SJCRH30 (cell line): Measurements from ENCODE around the gene OGFRL1. TPM values are rescaled to one million over a fixed set of nuclear protein-coding genes. Genes with fewer than 3 reads are reported as not detected.

Experiments used
- DNase-seq, 2 experiments: peaks; one replicate each; pipeline ENCODE4 v3.0.0-alpha.2; 2015 to 2020
- H3K27ac ChIP-seq: fragments of 250-450 bp; sonication (Bioruptor Pico); 2 replicates; pipeline ENCODE4 v1.5.1; 2020; ENCODE audit warnings: mild to moderate bottlenecking, moderate library complexity
- H3K27me3 ChIP-seq: fragments of 250-450 bp; sonication (Bioruptor Pico); 2 replicates; pipeline ENCODE4 v1.5.1; 2020; ENCODE audit warnings: mild to moderate bottlenecking, moderate library complexity
- H3K36me3 ChIP-seq: fragments of 250-450 bp; sonication (Bioruptor Pico); 2 replicates; pipeline ENCODE4 v1.5.1; 2020; ENCODE audit warnings: mild to moderate bottlenecking, moderate library complexity
- H3K4me1 ChIP-seq: fragments of 250-450 bp; sonication (Bioruptor Pico); 2 replicates; pipeline ENCODE4 v1.5.1; 2020; ENCODE audit warnings: mild to moderate bottlenecking, moderate library complexity
- H3K4me3 ChIP-seq: fragments of 250-450 bp; sonication (Bioruptor Pico); 2 replicates; pipeline ENCODE4 v1.5.1; 2020; ENCODE audit warnings: mild to moderate bottlenecking, moderate library complexity
- H3K9me3 ChIP-seq: fragments of 250-450 bp; sonication (Bioruptor Pico); replicated peaks from 2 replicates; pipeline ENCODE4 v1.5.1; 2020; ENCODE audit warnings: mild to moderate bottlenecking, moderate library complexity
- total RNA-seq: library from RNA; depleted of rRNA; stranded (reverse); fragments of >200 nt; shearing (Covaris generic); gene quantifications from 2 replicates; pipeline ENCODE4 v1.2.3, GENCODE V29; 2014; rRNA removed

OGFRL1 gene
- total RNA-seq = 14.3 and 18.6 TPM in 2 replicates

GRCh38 chr6:71288228-71289038, at the start of gene OGFRL1:
TSS of gene OGFRL1 (plus strand) at chr6:71288811. CDS start at chr6:71288937, 126 bp downstream.
- Histone ChIP-seq H3K9me3 (no peaks in the 10 kb centered on the region), H3K4me1 (peaks cover 10% of the 10 kb centered on the region; the same call in 1 of the 2 replicates), H3K36me3 (no peaks in the 10 kb centered on the region), H3K27me3 (no peaks in the 10 kb centered on the region), H3K27ac (peak within 1 kb of the TSS; percentile 82), H3K4me3 (peak within 1 kb of the TSS; percentile 65)
- DNase-seq = peak; percentile 92 to 93

- H3K27ac ChIP-seq = no peak overlapping the region
- no peaks in the 10 kb centered on the region for H3K36me3 ChIP-seq
- no peaks in the 10 kb centered on the region; the same call in 1 of the 2 replicates for H3K4me1 ChIP-seq
- H3K9me3 ChIP-seq = no peaks in the 10 kb centered on the region; the same call in 1 of the 2 replicates
- DNase-seq = peak; percentile 20 to 22
- no peak overlapping the region for H3K4me3 ChIP-seq
- no peaks in the 10 kb centered on the region for H3K27me3 ChIP-seq
These were observed 48.9 kb upstream of the OGFRL1 start for GRCh38 chr6:71239694-71240093.

DNA sequence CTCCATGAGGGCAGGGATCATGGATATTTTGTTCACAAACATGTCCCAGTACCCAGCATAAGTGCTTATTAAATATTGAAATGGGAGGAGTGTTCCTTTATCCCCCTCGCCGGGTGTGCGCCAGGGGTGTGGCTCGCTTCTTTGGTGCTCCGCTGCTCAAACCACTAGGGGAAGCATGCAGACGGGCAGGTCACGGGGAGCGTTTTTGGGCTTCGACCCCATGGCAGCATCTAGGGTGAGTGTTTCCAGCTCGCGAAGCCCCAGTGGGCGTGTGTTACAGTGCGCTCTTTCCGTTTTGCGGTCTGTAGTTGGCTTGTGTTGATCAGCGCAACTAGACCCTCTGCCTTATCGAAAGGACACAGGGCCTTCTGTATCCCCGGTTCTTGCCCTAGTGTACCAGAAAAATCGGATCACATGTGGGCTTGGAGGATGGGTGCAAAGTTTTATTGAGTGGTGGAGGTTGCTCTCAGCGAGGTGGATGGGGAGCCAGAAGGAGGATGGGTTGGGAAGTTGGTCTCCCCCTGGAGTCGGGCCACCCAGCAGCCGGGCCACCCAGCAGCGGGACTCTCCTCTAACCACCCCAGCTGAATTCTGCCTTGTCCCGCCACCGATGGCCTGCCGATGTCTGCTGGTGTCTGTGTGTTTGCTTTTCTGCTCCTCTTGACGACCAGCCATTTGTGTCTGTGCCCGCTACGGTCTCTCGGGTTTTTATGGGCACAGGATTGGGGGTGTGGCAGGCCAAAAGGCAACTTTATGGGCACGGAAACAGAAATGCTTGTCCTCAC, 43.2 kb upstream of the OGFRL1 start:
- no peak overlapping the region for H3K27ac ChIP-seq
- H3K27me3 ChIP-seq = no peaks in the 10 kb centered on the region
- peaks cover 17% of the 10 kb centered on the region for H3K4me1 ChIP-seq
- no peak overlapping the region for H3K4me3 ChIP-seq
- H3K9me3 ChIP-seq = no peaks in the 10 kb centered on the region; the same call in 1 of the 2 replicates
- H3K36me3 ChIP-seq = no peaks in the 10 kb centered on the region
- DNase-seq = no peak

- H3K4me3 ChIP-seq = no peak overlapping the region
- no peaks in the 10 kb centered on the region for H3K27me3 ChIP-seq
- DNase-seq = no peak
- H3K4me1 ChIP-seq = peaks cover 21% of the 10 kb centered on the region
- no peaks in the 10 kb centered on the region for H3K36me3 ChIP-seq
- H3K9me3 ChIP-seq = no peaks in the 10 kb centered on the region; the same call in 1 of the 2 replicates
- H3K27ac ChIP-seq = no peak overlapping the region
These were observed 42.0 kb upstream of the OGFRL1 start for GRCh38 chr6:71246596-71246995.

- Histone ChIP-seq H3K27me3 (no peaks in the 10 kb centered on the region), H3K27ac (no peak overlapping the region), H3K4me3 (no peak overlapping the region), H3K36me3 (no peaks in the 10 kb centered on the region), H3K4me1 (peaks cover 21% of the 10 kb centered on the region), H3K9me3 (no peaks in the 10 kb centered on the region; the same call in 1 of the 2 replicates)
- DNase-seq = no peak
These were observed 40.3 kb upstream of the OGFRL1 start for GRCh38 chr6:71248306-71248765.

- Histone ChIP-seq H3K27ac (no peak overlapping the region), H3K4me3 (no peak overlapping the region), H3K4me1 (peaks cover 25% of the 10 kb centered on the region), H3K27me3 (no peaks in the 10 kb centered on the region), H3K9me3 (no peaks in the 10 kb centered on the region; the same call in 1 of the 2 replicates), H3K36me3 (no peaks in the 10 kb centered on the region)
- no peak for DNase-seq
These were observed 39.6 kb upstream of the OGFRL1 start for GRCh38 chr6:71248878-71249544.

GRCh38 chr6:71250099-71250602, 38.5 kb upstream of the OGFRL1 start:
- Histone ChIP-seq H3K27me3 (no peaks in the 10 kb centered on the region), H3K36me3 (no peaks in the 10 kb centered on the region), H3K9me3 (no peaks in the 10 kb centered on the region; the same call in 1 of the 2 replicates), H3K27ac (no peak overlapping the region; the same call in 1 of the 2 replicates), H3K4me3 (no peak overlapping the region), H3K4me1 (peaks cover 33% of the 10 kb centered on the region)
- no peak for DNase-seq

DNA sequence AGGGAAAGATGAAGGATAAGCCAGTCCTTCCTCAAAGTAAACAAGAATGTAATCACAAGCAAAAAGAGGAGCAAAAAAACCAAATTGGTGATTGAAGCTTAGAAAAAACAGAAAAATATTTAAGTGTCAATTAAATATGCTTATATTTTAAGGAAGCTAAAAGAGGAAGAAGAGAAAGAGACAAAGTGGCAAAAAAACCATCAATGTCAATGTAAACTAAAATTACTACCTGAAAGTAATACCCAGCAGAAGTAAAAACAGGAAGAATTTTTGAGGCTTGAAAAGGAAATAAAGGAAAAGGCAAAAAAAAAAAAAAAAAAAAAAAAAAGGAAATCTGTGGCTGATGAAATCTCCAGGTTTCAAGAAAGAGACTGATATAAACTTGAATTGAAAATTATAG, 36.2 kb upstream of the OGFRL1 start:
- no peaks in the 10 kb centered on the region for H3K27me3 ChIP-seq
- peaks cover 33% of the 10 kb centered on the region for H3K4me1 ChIP-seq
- no peaks in the 10 kb centered on the region for H3K36me3 ChIP-seq
- no peak for DNase-seq
- no peak overlapping the region for H3K27ac ChIP-seq
- no peak overlapping the region for H3K4me3 ChIP-seq
- H3K9me3 ChIP-seq = no peaks in the 10 kb centered on the region; the same call in 1 of the 2 replicates

GRCh38 chr6:71252960-71253359, 35.7 kb upstream of the OGFRL1 start:
- H3K27ac ChIP-seq = no peak overlapping the region
- no peaks in the 10 kb centered on the region for H3K27me3 ChIP-seq
- H3K9me3 ChIP-seq = no peaks in the 10 kb centered on the region; the same call in 1 of the 2 replicates
- no peaks in the 10 kb centered on the region for H3K36me3 ChIP-seq
- no peak overlapping the region for H3K4me3 ChIP-seq
- peaks cover 33% of the 10 kb centered on the region for H3K4me1 ChIP-seq
- DNase-seq = no peak

GRCh38 chr6:71254323-71254722, 34.3 kb upstream of the OGFRL1 start:
- peak; percentile 71 to 76 for DNase-seq

DNA sequence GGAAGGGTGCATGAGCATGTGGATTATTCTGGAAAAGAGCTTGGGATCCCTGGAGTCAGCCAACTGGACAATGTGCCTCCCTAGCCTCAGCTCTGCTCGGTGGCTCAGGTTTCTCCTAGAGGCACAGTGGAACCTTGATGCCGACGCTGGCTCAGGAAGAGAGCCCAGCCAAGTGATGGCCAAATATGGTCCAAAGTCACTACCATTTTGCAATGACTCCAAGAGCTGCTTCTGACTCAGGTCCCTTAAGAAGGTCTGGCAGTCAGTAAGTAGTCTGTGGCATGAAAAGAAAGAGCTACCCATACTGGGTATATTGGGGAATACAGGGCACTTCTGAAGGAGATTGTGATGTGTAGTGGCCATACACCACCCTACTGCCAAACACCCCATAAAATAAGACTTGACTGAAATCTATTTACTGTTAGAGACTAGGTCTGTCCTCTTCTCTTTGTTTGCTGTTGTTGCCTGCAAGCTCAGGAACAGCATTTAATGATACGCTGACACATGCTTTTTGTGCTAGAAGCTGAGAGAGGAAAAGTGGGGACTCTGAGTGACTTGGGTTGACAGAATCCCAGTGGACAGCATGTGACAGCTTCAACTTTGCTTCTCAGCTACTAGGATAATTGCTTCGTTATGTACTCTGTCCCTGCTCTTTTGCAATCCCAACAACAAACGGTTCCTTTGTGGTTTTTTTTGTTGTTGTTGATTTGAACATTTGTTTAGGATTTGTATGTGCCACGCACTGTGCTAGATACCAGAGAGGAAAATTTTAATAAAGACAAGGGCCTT, 30.3 kb upstream of the OGFRL1 start:
- H3K36me3 ChIP-seq = no peaks in the 10 kb centered on the region
- H3K4me3 ChIP-seq = no peak overlapping the region
- H3K27ac ChIP-seq = no peak overlapping the region
- no peak for DNase-seq
- peaks cover 12% of the 10 kb centered on the region for H3K4me1 ChIP-seq
- no peaks in the 10 kb centered on the region for H3K9me3 ChIP-seq
- no peaks in the 10 kb centered on the region for H3K27me3 ChIP-seq

More at GRCh38 chr6:71254323-71254722, 34.3 kb upstream of the OGFRL1 start:
- Histone ChIP-seq H3K36me3 (no peaks in the 10 kb centered on the region), H3K27me3 (no peaks in the 10 kb centered on the region), H3K27ac (no peak overlapping the region), H3K9me3 (no peaks in the 10 kb centered on the region; the same call in 1 of the 2 replicates), H3K4me1 (peaks cover 23% of the 10 kb centered on the region), H3K4me3 (no peak overlapping the region)

- no peaks in the 10 kb centered on the region for H3K36me3 ChIP-seq
- no peaks in the 10 kb centered on the region for H3K9me3 ChIP-seq
- no peak overlapping the region for H3K27ac ChIP-seq
- DNase-seq = no peak
- no peaks in the 10 kb centered on the region for H3K4me1 ChIP-seq
- no peak overlapping the region for H3K4me3 ChIP-seq
- peaks cover 3% of the 10 kb centered on the region; the same call in 1 of the 2 replicates for H3K27me3 ChIP-seq
These were observed 28.6 kb upstream of the OGFRL1 start for GRCh38 chr6:71259888-71260604.

GRCh38 chr6:71262914-71263313, 25.7 kb upstream of the OGFRL1 start:
- Histone ChIP-seq H3K4me3 (no peak overlapping the region), H3K4me1 (no peaks in the 10 kb centered on the region), H3K9me3 (no peaks in the 10 kb centered on the region), H3K27me3 (peaks cover 3% of the 10 kb centered on the region; the same call in 1 of the 2 replicates), H3K36me3 (no peaks in the 10 kb centered on the region), H3K27ac (no peak overlapping the region)
- peak; percentile 25 to 38 for DNase-seq
